Activated CD4-positive, alpha-beta T cell treated with anti-CD3 and anti-CD28 coated beads, Interleukin-2, amount 10 ng/mL, durations not matched to agents 7 days and 5 days (primary cell): Measurements from ENCODE around the gene EYA2. TPM values are rescaled to one million over a fixed set of nuclear protein-coding genes. Genes with fewer than 3 reads are reported as not detected.

ENCODE experiments used
- microRNA-seq: library from miRNA; unstranded; fragments of <30 nt; microRNA quantifications from one replicate; pipeline ENCODE4 v1.2.0, GENCODE V29; 2021; ENCODE audit warnings: borderline microRNAs expressed, borderline replicate concordance
- total RNA-seq, 2 experiments: library from RNA; stranded (reverse); gene quantifications; one replicate each; pipeline ENCODE4 v1.2.3, GENCODE V29; 2021

EYA2 gene
- total RNA-seq, 2 experiments from 2014 or later = not detected

Small RNA genes within 50 kb of the gene (microRNA-seq; reads per million reads assigned to microRNA genes)
- gene MIR3616 = not detected

Other genes starting within 250 kb of the EYA2 start
- under 1 TPM in 1 of 2 experiments, not detected in 1; 0.35 TPM for gene SLC13A3, start 243.4 kb upstream of the EYA2 start, total RNA-seq
- gene TP53RK, start 205.4 kb upstream of the EYA2 start, total RNA-seq = 10 to 100 TPM; 15.2 to 18.0 TPM
- not detected for gene SLC2A10, start 185.2 kb upstream of the EYA2 start, total RNA-seq